GM12878 (cell line): ENCODE results near the gene SUCO. TPM values are rescaled to one million over a fixed set of nuclear protein-coding genes. Genes with fewer than 3 reads are reported as not detected.

Experiments
- ATAC-seq: fragments of 200-7000 bp; cut with Tn5 transposase; 3 replicates; pipeline ENCODE4 v1.9.1; 2020; ENCODE audit warnings: mild to moderate bottlenecking, moderate library complexity
- BruUV-seq: library from RNA; stranded (reverse); fragments of 400-500 nt; replicated peaks from 2 replicates; lab custom pipeline; 2021; lab: Mats Ljungman, UMichigan
- CTCF ChIA-PET: fragments of 300-600 bp; sonication (Branson Sonifier 250); formaldehyde crosslinking; extraction: SDS; loops from one replicate; lab custom pipeline; 2021; ENCODE audit warnings: inconsistent platforms; lab: Yijun Ruan, JAX
- POLR2A ChIA-PET: fragments of 350-600 bp; formaldehyde crosslinking; extraction: SDS; loops from one replicate; lab custom pipeline; 2021; ENCODE audit warnings: inconsistent platforms; lab: Charles Lee
- RAD21 ChIA-PET: fragments of 300-600 bp; sonication (Branson Sonifier 250); formaldehyde crosslinking; loops from one replicate; lab custom pipeline; 2023; ENCODE audit warnings: antibody characterized with exemption; ENCODE audit not compliant: unreplicated experiment; lab: Charles Lee
- SMC1A ChIA-PET: fragments of 300-600 bp; sonication (Branson Sonifier 250); formaldehyde crosslinking; loops from one replicate; lab custom pipeline; 2023; ENCODE audit not compliant: unreplicated experiment, uncharacterized antibody; lab: Charles Lee
- DNase-seq: peaks from one replicate; pipeline ENCODE4 v3.0.0-alpha.2; 2011; ENCODE audit warnings: low read depth, low spot score
- FAIRE-seq: peaks from 3 replicates; lab custom pipeline; 2011; peaks lifted over from hg19 to GRCh38; lab: Jason Lieb, UNC
- H2AFZ ChIP-seq: 2 replicates; pipeline ENCODE4 v1.6.0; 2011; ENCODE audit warnings: low read depth, low read length, control low read depth; ENCODE audit not compliant: control insufficient read depth
- H3K27ac ChIP-seq: 2 replicates; pipeline ENCODE4 v1.5.1; 2011; ENCODE audit warnings: control low read depth; ENCODE audit not compliant: control insufficient read depth, insufficient read depth
- H3K27me3 ChIP-seq, 2 experiments: replicated peaks in 1 of 2; 2 replicates each; pipeline versions ENCODE4 v1.6.0 to v1.6.1; 2011; ENCODE audit warnings: low read length in 1 of 2; ENCODE audit not compliant: control insufficient read depth in 2 of 2, insufficient read depth in 2 of 2
- H3K36me3 ChIP-seq, 2 experiments: 2 replicates each; pipeline ENCODE4 v1.5.1; 2011; ENCODE audit warnings: low read length in 1 of 2; ENCODE audit not compliant: control insufficient read depth in 2 of 2, insufficient read depth in 2 of 2
- H3K4me1 ChIP-seq: 2 replicates; pipeline ENCODE4 v1.6.1; 2011; ENCODE audit warnings: mild to moderate bottlenecking, low read length, moderate library complexity, mixed read lengths; ENCODE audit not compliant: control insufficient read depth, insufficient read depth
- H3K4me2 ChIP-seq: 2 replicates; pipeline ENCODE4 v1.6.0; 2011; ENCODE audit warnings: control low read depth; ENCODE audit not compliant: control insufficient read depth, insufficient read depth
- H3K4me3 ChIP-seq: fragments of 200-600 bp; sonication (generic); 2 replicates; pipeline ENCODE4 v1.5.1; 2016
- H3K79me2 ChIP-seq: 2 replicates; pipeline ENCODE4 v1.6.0; 2011; ENCODE audit warnings: low read length; ENCODE audit not compliant: control insufficient read depth, insufficient read depth
- H3K9ac ChIP-seq: 2 replicates; pipeline ENCODE4 v1.8.0; 2011; ENCODE audit warnings: low read length, control low read depth, mixed read lengths; ENCODE audit not compliant: control insufficient read depth, insufficient read depth
- H3K9me3 ChIP-seq: replicated peaks from 3 replicates; pipeline ENCODE4 v1.5.1; 2011; ENCODE audit warnings: mild to moderate bottlenecking, low read length; ENCODE audit not compliant: control insufficient read depth, insufficient read depth
- H4K20me1 ChIP-seq: 2 replicates; pipeline ENCODE4 v1.6.0; 2011; ENCODE audit not compliant: control insufficient read depth, insufficient read depth
- BACH1 ChIP-seq: fragments of 450-650 bp; IDR thresholded peaks from 2 replicates; pipeline ENCODE4 v1.6.1; 2017; ENCODE audit warnings: mild to moderate bottlenecking, borderline replicate concordance
- BRCA1 ChIP-seq: IDR thresholded peaks from 2 replicates; pipeline ENCODE4 v1.6.1; 2011; ENCODE audit warnings: low read depth, low read length, improper control_type of control experiment
- FOXM1 ChIP-seq: IDR thresholded peaks from 2 replicates; pipeline ENCODE4 v1.6.1; 2012; ENCODE audit warnings: low read depth, mild to moderate bottlenecking, inconsistent platforms, low read length, moderate library complexity
- NFYB ChIP-seq: IDR thresholded peaks from 2 replicates; pipeline ENCODE4 v1.6.1; 2011; ENCODE audit warnings: low read depth, mild to moderate bottlenecking, low read length, improper control_type of control experiment, moderate library complexity; ENCODE audit not compliant: insufficient read depth
- POU2F2 ChIP-seq: IDR thresholded peaks from 3 replicates; pipeline ENCODE4 v1.6.1; 2011; ENCODE audit warnings: low read depth, mild to moderate bottlenecking, low read length, borderline replicate concordance
- RAD51 ChIP-seq: fragments of 450-650 bp; IDR thresholded peaks from 2 replicates; pipeline ENCODE4 v1.6.1; 2016; ENCODE audit warnings: moderate library complexity, mild to moderate bottlenecking, inconsistent platforms
- RB1 ChIP-seq: fragments of 450-650 bp; formaldehyde crosslinking; IDR thresholded peaks from 2 replicates; pipeline ENCODE4 v1.6.1; 2017; ENCODE audit warnings: mild to moderate bottlenecking, borderline replicate concordance
- SIN3A ChIP-seq: IDR thresholded peaks from 2 replicates; pipeline ENCODE4 v1.6.1; 2012; ENCODE audit warnings: low read depth, low read length, improper control_type of control experiment
- TCF3 ChIP-seq: IDR thresholded peaks from 2 replicates; pipeline ENCODE4 v1.6.1; 2012; ENCODE audit warnings: low read depth, mild to moderate bottlenecking, low read length, borderline replicate concordance; ENCODE audit not compliant: insufficient read depth
- YY1 ChIP-seq: IDR thresholded peaks from 2 replicates; pipeline ENCODE4 v1.6.1; 2011; ENCODE audit warnings: low read depth, mild to moderate bottlenecking, low read length
- ZNF207 ChIP-seq: fragments of 450-650 bp; IDR thresholded peaks from 2 replicates; pipeline ENCODE4 v1.6.1; 2014; ENCODE audit warnings: antibody characterized with exemption, mild to moderate bottlenecking, borderline replicate concordance
- ZSCAN29 ChIP-seq: fragments of 450-650 bp; IDR thresholded peaks from 2 replicates; pipeline ENCODE4 v1.6.1; 2017; ENCODE audit warnings: mild to moderate bottlenecking, moderate library complexity
- whole genome bisulfite sequencing: methylation state at CpG from one replicate; pipeline ENCODE4 v1.1.6; 2016; ENCODE audit warnings: low lambda C conversion rate; ENCODE audit not compliant: insufficient replicate concordance, insufficient coverage; ENCODE audit errors: missing lambda C conversion rate; 5-methylcytosine and 5-hydroxymethylcytosine counted together
- in situ Hi-C: fragments of 300-500 bp; cut with MboI; formaldehyde crosslinking; loops from 9 replicates; pipeline ENCODE4 v1.14.3; 2018; ENCODE audit warnings: mixed read lengths
- intact Hi-C: fragments of 100-400 bp; cut with micrococcal nuclease; formaldehyde crosslinking; loops from one replicate; pipeline ENCODE4 v1.14.2; 2022; ENCODE audit not compliant: unreplicated experiment
- polyA plus RNA-seq, 11 experiments: library from polyadenylated mRNA; depleted of rRNA in 4 of 11; unstranded in 6 of 11; stranded (reverse) in 5 of 11; fragments of >200 nt; fragmentation: Nextera tagmentation in 4 of 11; fragmentation: Illumina TruSeq in 1 of 11; extraction: Ambion mirVana in 4 of 11; extraction: Trizol in 1 of 11; gene quantifications; 1 replicate in 1 of 11; 2 replicates in 10 of 11; pipeline versions ENCODE4 v1.2.1 to v1.2.3, GENCODE V29; 2011 to 2016; ENCODE audit warnings: inconsistent platforms in 2 of 11, missing spikeins in 2 of 11, low read depth in 1 of 11
- total RNA-seq, 4 experiments: library from RNA; depleted of rRNA in 3 of 4; stranded (reverse); fragments of >200 nt in 3 of 4; fragmentation: Illumina TruSeq in 1 of 4; extraction: Trizol in 1 of 4; gene quantifications; 2 replicates each; pipeline versions ENCODE4 v1.2.1 to v1.2.3, GENCODE V29; 2013 to 2021
- TF ChIP-seq, protein P1 (sequence below): fragments of 450-650 bp; IDR thresholded peaks from 2 replicates; pipeline ENCODE4 v1.6.1; 2017; ENCODE audit warnings: antibody characterized with exemption, mild to moderate bottlenecking, moderate library complexity
- TF ChIP-seq, protein P2 (sequence below): IDR thresholded peaks from 2 replicates; pipeline ENCODE4 v1.6.1; 2011; ENCODE audit warnings: low read depth, mild to moderate bottlenecking, low read length, moderate library complexity, borderline replicate concordance; ENCODE audit errors: extremely low read depth
- TF ChIP-seq, protein P3 (sequence below): IDR thresholded peaks from 2 replicates; pipeline ENCODE4 v1.6.1; 2011; ENCODE audit warnings: mild to moderate bottlenecking, low read depth, low read length, moderate library complexity; ENCODE audit not compliant: insufficient replicate concordance

SUCO gene
- total and polyA plus RNA-seq, 10 of the 15 experiments (the other 5 are each of a cell fraction or from before 2014, with no cell fraction given): 1.7 to 15.3 (median 8.4) TPM

DNA sequence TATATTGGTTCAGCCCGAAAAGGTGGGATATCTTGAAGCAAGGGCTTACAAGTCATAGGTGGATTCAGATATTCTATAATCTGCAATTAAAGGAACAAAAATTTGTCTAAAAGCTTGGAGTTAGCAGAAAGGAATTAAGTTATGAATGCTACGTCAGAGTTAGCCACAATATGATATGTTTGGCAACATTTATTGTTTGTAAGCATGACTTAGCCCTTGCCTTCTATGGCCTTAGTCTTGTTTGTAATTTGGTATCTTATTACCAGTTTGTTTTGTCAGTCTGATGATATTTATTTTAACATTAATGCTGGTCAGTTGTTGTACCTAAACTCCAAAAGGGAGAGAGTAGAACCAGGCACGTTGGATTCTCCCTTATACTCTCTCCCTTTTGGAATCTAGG, 43.1 kb upstream of the SUCO start:
- in situ Hi-C loops: no loop called here
- TF ChIP-seq, protein P1, sequence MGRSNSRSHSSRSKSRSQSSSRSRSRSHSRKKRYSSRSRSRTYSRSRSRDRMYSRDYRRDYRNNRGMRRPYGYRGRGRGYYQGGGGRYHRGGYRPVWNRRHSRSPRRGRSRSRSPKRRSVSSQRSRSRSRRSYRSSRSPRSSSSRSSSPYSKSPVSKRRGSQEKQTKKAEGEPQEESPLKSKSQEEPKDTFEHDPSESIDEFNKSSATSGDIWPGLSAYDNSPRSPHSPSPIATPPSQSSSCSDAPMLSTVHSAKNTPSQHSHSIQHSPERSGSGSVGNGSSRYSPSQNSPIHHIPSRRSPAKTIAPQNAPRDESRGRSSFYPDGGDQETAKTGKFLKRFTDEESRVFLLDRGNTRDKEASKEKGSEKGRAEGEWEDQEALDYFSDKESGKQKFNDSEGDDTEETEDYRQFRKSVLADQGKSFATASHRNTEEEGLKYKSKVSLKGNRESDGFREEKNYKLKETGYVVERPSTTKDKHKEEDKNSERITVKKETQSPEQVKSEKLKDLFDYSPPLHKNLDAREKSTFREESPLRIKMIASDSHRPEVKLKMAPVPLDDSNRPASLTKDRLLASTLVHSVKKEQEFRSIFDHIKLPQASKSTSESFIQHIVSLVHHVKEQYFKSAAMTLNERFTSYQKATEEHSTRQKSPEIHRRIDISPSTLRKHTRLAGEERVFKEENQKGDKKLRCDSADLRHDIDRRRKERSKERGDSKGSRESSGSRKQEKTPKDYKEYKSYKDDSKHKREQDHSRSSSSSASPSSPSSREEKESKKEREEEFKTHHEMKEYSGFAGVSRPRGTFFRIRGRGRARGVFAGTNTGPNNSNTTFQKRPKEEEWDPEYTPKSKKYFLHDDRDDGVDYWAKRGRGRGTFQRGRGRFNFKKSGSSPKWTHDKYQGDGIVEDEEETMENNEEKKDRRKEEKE: no peak
- no peak for TF ChIP-seq POU2F2
- no peak for TF ChIP-seq FOXM1
- TF ChIP-seq TCF3: no peak
- TF ChIP-seq RB1: no peak
- no peak for TF ChIP-seq BRCA1
- TF ChIP-seq RAD51: no peak
- TF ChIP-seq YY1: no peak
- TF ChIP-seq BACH1: no peak
- TF ChIP-seq, protein P2, sequence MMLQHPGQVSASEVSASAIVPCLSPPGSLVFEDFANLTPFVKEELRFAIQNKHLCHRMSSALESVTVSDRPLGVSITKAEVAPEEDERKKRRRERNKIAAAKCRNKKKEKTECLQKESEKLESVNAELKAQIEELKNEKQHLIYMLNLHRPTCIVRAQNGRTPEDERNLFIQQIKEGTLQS: no peak
- TF ChIP-seq, protein P3, sequence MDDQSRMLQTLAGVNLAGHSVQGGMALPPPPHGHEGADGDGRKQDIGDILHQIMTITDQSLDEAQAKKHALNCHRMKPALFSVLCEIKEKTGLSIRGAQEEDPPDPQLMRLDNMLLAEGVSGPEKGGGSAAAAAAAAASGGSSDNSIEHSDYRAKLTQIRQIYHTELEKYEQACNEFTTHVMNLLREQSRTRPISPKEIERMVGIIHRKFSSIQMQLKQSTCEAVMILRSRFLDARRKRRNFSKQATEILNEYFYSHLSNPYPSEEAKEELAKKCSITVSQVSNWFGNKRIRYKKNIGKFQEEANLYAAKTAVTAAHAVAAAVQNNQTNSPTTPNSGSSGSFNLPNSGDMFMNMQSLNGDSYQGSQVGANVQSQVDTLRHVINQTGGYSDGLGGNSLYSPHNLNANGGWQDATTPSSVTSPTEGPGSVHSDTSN: no peak
- no peak for TF ChIP-seq NFYB
- TF ChIP-seq ZNF207: no peak
- no peak for TF ChIP-seq SIN3A
- no peak for TF ChIP-seq ZSCAN29
- no peak for FAIRE-seq

More for the DNA sequence above, 43.1 kb upstream of the SUCO start:
- ChIA-PET RAD21 (no interaction called here), SMC1A (no interaction called here), CTCF (interaction anchor here (1.1 kb wide), 1 partner anchor 9 kb away, joined by 3 read pairs; no protein-coding TSS in a partner anchor), POLR2A (no interaction called here)
- intact Hi-C loops: no loop called here
- Histone ChIP-seq H3K27me3 (peaks cover 0 to 3% of the 10 kb centered on the region in 2 experiments; a peak in 1 of 4 replicates), H4K20me1 (no peaks in the 10 kb centered on the region), H3K4me2 (no peak overlapping the region), H3K9me3 (no peaks in the 10 kb centered on the region), H3K79me2 (no peaks in the 10 kb centered on the region), H3K9ac (no peak overlapping the region), H3K27ac (no peak overlapping the region), H3K4me3 (no peak overlapping the region), H3K36me3 (no peaks in the 10 kb centered on the region), H3K4me1 (no peaks in the 10 kb centered on the region), H2AFZ (no peak overlapping the region)
- 24% methylated on average over 3 of the region's 3 CpGs for WGBS
- BruUV-seq: no TSS peak
- ATAC-seq (no peak), DNase-seq (no peak)
